Measurements from ENCODE around the gene RTN4RL2.

DNA sequence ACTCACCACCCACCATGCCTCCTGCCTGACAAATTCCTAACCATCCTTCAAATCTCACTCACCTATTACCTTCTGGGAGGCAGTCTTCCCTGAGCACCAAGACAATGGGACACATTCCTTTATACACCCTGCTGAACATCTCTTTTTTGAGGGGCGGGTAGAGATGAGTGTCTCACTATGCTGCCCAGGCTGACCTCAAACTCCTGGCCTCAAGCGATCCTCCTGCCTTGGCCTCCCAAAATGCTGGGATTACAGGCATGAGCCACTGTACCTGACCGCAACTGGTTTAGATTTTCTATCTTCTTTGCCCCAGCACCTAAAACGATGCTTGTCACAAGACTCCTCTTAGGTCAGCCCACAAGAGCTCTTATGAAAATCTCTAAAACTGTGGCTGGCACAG is 63.1 kb downstream of the RTN4RL2 start:
- TF ChIP-seq, protein P1, sequence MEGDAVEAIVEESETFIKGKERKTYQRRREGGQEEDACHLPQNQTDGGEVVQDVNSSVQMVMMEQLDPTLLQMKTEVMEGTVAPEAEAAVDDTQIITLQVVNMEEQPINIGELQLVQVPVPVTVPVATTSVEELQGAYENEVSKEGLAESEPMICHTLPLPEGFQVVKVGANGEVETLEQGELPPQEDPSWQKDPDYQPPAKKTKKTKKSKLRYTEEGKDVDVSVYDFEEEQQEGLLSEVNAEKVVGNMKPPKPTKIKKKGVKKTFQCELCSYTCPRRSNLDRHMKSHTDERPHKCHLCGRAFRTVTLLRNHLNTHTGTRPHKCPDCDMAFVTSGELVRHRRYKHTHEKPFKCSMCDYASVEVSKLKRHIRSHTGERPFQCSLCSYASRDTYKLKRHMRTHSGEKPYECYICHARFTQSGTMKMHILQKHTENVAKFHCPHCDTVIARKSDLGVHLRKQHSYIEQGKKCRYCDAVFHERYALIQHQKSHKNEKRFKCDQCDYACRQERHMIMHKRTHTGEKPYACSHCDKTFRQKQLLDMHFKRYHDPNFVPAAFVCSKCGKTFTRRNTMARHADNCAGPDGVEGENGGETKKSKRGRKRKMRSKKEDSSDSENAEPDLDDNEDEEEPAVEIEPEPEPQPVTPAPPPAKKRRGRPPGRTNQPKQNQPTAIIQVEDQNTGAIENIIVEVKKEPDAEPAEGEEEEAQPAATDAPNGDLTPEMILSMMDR (IDR thresholded peaks at IDR 0.05): no peak
- no peak for TF ChIP-seq EP300 (IDR thresholded peaks at IDR 0.05)

Data from ovary (tissue), 3 donors.